Breast epithelium (tissue), 4 donors: ENCODE data around the gene CIROP. TPM values are rescaled to one million over a fixed set of nuclear protein-coding genes. Genes with fewer than 3 reads are reported as not detected.
A peak's percentile ranks its signal among the peaks of the same experiment; 100 is the strongest.

ENCODE experiments used
- DNase-seq, 2 donors: peaks; one replicate each; pipeline ENCODE4 v3.0.0-alpha.2; 2019; ENCODE audit warnings: low spot score in 2 of 2
- H3K27ac ChIP-seq, 2 donors: fragments of 200-600 bp; sonication (generic) in 1 of 2; one replicate each; pipeline ENCODE4 v1.5.1; 2016 to 2019; ENCODE audit warnings: mild to moderate bottlenecking in 1 of 2
- H3K27me3 ChIP-seq, 2 donors: fragments of 200-600 bp; sonication (generic) in 1 of 2; one replicate each; pipeline versions ENCODE4 v1.5.1 to v1.6.0; 2017 to 2019; ENCODE audit warnings: control low read depth in 1 of 2, mild to moderate bottlenecking in 1 of 2
- H3K36me3 ChIP-seq: fragments of 200-600 bp; one replicate; pipeline ENCODE4 v1.5.1; 2019
- H3K4me1 ChIP-seq, 2 donors: fragments of 200-600 bp; sonication (generic); one replicate each; pipeline ENCODE4 v1.5.1; 2016 to 2019; ENCODE audit warnings: control low read depth in 1 of 2
- H3K4me3 ChIP-seq, 3 donors: fragments of 200-600 bp; sonication (generic); 1 replicate in 2 of 3; 2 replicates in 1 of 3; pipeline ENCODE4 v1.5.1; 2016 to 2019; ENCODE audit warnings: mild to moderate bottlenecking in 3 of 3, moderate library complexity in 2 of 3
- H3K9me3 ChIP-seq, 2 donors: fragments of 200-600 bp; sonication (generic) in 1 of 2; one replicate each; pipeline ENCODE4 v1.5.1; 2016 to 2019; ENCODE audit warnings: control low read depth in 1 of 2
- POLR2A ChIP-seq: fragments of 450-650 bp; IDR thresholded peaks from one replicate; pipeline ENCODE4 v1.6.1; 2016; ENCODE audit warnings: antibody characterized with exemption, mild to moderate bottlenecking, moderate library complexity
- POLR2AphosphoS5 ChIP-seq, 3 donors: sonication (generic); formaldehyde crosslinking; IDR thresholded peaks; one replicate each; pipeline ENCODE4 v1.6.1; 2017; ENCODE audit warnings: antibody characterized with exemption in 3 of 3
- intact Hi-C: fragments of 100-400 bp; cut with DNase I; formaldehyde crosslinking; loops from one replicate; pipeline ENCODE4 v1.15.1; 2023; ENCODE audit warnings: low total_unique reads
- total RNA-seq, 3 donors: library from RNA; depleted of rRNA; stranded (reverse); fragments of >200 nt; gene quantifications; one replicate each; pipeline ENCODE4 v1.1.0, GENCODE V29; 2016
- TF ChIP-seq, protein P1 (sequence below), 3 donors: fragments of 450-650 bp; IDR thresholded peaks; one replicate each; pipeline ENCODE4 v1.5.1; 2016 to 2017; ENCODE audit warnings: antibody characterized with exemption in 3 of 3, mild to moderate bottlenecking in 3 of 3, moderate library complexity in 3 of 3

The CIROP gene
- total RNA-seq, 3 donors from 2014 or later, result not detected

DNA sequence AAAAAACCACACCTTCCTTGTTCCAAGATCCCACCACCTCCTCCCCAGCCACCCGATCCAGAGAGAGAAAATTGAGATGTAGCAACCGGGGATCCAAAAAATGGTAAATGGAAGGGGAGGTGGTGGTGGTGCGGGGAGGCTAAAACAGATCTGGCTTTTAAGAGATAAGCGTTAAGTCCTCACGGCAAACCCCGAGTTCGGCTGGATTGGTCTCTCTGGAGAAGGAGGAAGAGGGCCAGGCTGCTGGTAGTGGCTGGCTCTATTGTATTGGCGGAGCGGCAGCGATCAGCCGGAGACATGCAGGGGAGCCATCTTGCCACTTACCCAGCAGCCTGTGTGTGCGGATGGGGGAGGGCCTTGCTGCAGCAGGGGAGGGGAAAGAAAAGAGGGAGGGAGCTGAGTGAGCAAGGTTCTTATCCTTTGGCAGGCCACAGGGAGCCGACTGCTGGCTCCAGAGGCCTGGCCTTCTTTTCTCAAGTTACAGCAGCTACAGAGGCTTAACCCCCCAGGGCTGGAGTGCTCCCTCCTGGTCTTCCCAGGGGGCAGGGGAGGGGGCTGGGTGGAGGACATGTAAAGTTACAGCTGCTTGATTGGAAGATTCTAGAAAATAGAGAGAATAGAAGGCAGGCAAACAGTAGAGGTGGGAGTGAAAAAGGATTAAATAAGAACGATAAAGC is 33.4 kb downstream of the CIROP start:
- Histone ChIP-seq H3K27ac (peak overlapping the region; percentile 84 to 93), H3K4me3 (peak overlapping the region; percentile 56 to 77 (median 57)), H3K4me1 (peaks cover 7 to 13% of the 10 kb centered on the region in 2 donors), H3K27me3 (no peaks in the 10 kb centered on the region), H3K36me3 (no peaks in the 10 kb centered on the region), H3K9me3 (no peaks in the 10 kb centered on the region)
- DNase-seq, result peak; percentile 81
- intact Hi-C loops, result no loop called here
- TF ChIP-seq POLR2A (no peak), POLR2AphosphoS5 (IDR thresholded peaks at IDR 0.05) (peak in 2 of 3 donors; percentile 59 to 73)
- TF ChIP-seq, protein P1, sequence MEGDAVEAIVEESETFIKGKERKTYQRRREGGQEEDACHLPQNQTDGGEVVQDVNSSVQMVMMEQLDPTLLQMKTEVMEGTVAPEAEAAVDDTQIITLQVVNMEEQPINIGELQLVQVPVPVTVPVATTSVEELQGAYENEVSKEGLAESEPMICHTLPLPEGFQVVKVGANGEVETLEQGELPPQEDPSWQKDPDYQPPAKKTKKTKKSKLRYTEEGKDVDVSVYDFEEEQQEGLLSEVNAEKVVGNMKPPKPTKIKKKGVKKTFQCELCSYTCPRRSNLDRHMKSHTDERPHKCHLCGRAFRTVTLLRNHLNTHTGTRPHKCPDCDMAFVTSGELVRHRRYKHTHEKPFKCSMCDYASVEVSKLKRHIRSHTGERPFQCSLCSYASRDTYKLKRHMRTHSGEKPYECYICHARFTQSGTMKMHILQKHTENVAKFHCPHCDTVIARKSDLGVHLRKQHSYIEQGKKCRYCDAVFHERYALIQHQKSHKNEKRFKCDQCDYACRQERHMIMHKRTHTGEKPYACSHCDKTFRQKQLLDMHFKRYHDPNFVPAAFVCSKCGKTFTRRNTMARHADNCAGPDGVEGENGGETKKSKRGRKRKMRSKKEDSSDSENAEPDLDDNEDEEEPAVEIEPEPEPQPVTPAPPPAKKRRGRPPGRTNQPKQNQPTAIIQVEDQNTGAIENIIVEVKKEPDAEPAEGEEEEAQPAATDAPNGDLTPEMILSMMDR (IDR thresholded peaks at IDR 0.05), result no peak

DNA sequence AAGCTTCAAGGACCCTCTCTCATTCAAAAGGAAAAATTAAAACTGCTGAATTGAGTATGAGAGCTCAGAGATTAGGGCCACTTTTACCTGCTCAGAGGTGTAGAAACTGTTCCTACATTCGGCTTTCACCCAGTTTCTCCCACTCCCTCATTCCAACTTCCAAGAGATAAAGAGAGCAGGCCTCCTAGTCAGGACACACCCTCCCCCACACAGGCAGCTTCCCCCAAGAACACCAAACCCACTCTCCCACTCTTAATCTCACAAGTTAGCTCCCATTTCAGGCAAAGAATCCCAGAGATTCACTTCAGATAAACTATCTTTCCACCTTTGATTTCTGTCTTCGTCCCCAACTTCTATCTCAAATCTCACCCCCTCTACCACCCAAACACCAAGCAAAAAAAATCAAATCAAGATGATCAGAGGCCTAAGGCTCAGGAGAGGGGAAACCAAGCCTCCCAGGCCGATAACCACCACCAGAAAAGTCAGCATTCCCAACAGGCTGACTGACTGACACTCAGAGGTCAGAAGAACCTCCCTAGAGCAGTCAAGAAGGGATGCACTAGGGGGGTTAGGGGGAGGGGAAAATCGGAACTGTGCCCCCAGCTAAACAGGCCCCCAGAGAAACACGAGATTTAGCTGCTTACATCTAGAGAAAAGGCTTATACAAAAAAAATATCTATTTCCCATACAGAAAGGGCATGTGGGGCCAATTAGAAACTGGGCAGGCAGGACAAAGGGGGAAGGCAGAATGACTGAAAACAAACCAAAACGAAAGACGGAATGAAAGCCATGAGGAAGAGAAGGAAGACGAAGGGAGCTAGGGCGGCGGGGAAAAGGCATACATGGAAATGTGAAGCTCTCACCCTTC is 34.3 kb downstream of the CIROP start:
- Histone ChIP-seq H3K9me3 (no peaks in the 10 kb centered on the region), H3K4me3 (peak overlapping the region; percentile 56 to 77 (median 57)), H3K27me3 (no peaks in the 10 kb centered on the region), H3K36me3 (no peaks in the 10 kb centered on the region), H3K4me1 (peaks cover 7 to 13% of the 10 kb centered on the region in 2 donors), H3K27ac (peak overlapping the region; percentile 8 to 84)
- DNase-seq, result no peak
- intact Hi-C loops, result no loop called here
- TF ChIP-seq POLR2AphosphoS5 (IDR thresholded peaks at IDR 0.05), result no peak
- TF ChIP-seq, protein P1 (IDR thresholded peaks at IDR 0.05), result no peak
- TF ChIP-seq POLR2A, result no peak

DNA sequence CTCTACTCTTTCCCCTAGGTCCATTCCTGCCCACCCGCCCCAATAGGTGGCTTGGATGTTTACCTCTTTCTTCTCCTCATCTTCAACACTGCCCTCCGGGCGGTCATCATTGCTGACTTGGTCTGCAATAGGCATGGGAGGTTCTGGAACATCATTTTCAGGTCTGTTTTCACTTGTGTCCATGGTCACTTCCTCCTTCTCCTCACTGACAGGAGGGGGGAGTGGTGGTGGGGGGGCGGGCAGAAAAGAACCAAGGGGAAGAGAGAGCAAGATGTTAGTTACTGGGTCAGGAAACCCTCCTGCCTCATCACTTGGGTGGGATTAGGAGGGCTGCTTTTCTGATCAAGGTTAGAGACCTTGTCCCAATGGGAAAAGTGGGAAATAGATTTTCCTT is 35.4 kb downstream of the CIROP start:
- TF ChIP-seq POLR2A, result no peak
- TF ChIP-seq, protein P1 (IDR thresholded peaks at IDR 0.05), result no peak
- no peak for TF ChIP-seq POLR2AphosphoS5 (IDR thresholded peaks at IDR 0.05)
- H3K27me3 ChIP-seq, result no peaks in the 10 kb centered on the region
- H3K4me1 ChIP-seq, result peaks cover 7 to 13% of the 10 kb centered on the region in 2 donors
- no peak overlapping the region for H3K4me3 ChIP-seq
- no peak for DNase-seq
- intact Hi-C loops, result no loop called here
- H3K27ac ChIP-seq, result peak overlapping the region; percentile 29 to 54
- H3K36me3 ChIP-seq, result no peaks in the 10 kb centered on the region
- no peaks in the 10 kb centered on the region for H3K9me3 ChIP-seq

DNA sequence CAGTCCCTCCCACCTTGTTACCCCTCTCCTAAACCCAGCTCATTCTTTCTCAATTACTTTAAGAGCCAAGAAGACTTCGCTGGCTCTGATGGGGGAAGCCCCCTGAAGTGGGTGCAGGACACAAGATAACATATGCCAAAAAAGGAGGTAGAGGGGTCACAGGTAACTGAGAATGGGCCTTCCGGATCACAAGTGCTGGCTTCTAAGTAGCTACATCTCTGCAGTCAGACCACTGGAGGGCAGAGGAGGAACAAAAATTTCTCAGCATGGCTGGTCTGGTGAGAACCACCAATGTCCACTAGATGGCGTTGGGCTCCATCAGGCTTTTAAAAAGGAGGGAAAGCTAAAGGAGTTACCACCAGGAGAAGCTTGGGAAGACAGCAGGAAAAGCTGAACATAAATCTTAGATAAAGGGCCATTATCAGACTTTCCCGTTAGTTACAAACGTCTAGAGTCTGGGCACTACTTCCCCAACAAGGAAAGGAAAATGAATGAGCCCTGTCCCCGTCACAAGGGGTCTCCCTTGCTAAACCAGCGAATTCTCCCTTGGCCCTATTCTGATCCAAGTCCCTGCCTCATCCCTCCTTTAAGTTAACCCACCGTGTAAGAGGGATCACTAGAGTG is 35.9 kb downstream of the CIROP start:
- intact Hi-C loops, result no loop called here
- H3K27me3 ChIP-seq, result no peaks in the 10 kb centered on the region
- peak overlapping the region; percentile 29 to 54 for H3K27ac ChIP-seq
- H3K4me3 ChIP-seq, result no peak overlapping the region
- peak; percentile 77 to 78 for DNase-seq
- no peaks in the 10 kb centered on the region for H3K36me3 ChIP-seq
- TF ChIP-seq POLR2AphosphoS5 (IDR thresholded peaks at IDR 0.05), result no peak
- TF ChIP-seq, protein P1 (IDR thresholded peaks at IDR 0.05), result peak; percentile 95 to 99 (median 98)
- H3K4me1 ChIP-seq, result peaks cover 7 to 13% of the 10 kb centered on the region in 2 donors
- H3K9me3 ChIP-seq, result no peaks in the 10 kb centered on the region
